ENCODE data around the gene KCNAB3. TPM values are rescaled to one million over a fixed set of nuclear protein-coding genes. Genes with fewer than 3 reads are reported as not detected.

KCNAB3 gene
- under 1 TPM; 0.10 to 0.49 (median 0.24) TPM for total RNA-seq

DNA sequence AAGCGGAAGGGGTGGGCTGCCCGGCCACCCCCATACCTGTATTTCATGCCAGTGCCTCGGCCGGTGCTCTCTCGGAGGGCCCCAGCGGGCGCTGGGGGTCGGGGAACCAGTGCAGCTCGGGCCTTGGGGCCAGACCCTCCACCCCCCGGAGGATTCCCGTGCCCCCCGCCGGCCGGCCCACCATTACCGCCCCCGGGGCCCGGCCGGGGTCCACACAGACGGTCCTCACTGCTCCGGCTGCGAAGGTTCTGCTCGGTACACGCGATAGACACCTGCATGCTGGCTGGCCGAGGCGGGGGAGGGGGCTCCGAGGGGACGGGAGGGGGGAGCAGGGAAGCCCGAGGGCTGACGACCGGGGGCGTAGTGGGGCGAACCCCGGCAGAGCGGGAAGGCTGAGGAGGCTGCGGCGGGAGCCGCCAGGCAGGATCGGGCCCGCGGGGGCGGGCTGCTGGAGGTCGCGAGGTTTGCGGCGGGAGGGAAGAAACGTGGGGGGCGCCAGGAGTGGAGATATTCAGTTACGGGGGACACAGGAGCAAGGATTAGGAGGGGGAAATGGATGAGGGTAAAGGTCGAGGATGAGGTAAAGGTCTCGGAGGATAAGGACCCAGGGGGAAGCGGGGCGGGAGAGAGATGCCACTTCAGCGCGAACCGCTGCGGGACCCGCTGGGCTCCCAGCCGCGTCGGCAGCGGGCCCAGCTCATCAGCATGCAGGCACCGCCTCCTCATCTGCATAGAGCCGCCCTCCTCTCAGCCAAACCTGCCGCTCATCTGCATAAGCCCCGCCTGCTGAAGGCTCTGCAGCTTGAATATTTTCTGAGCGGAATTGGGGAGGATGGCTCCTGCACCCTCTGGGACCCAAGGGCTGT is at the start of gene KCNAB3:
TSS of gene KCNAB3 (minus strand) at position 699 of the 866 bp plus-strand sequence. CDS start at position 278, 421 bp downstream.
- 36 to 44% methylated on average over 48 to 59 of the region's 67 CpGs for WGBS, 2 donors

DNA sequence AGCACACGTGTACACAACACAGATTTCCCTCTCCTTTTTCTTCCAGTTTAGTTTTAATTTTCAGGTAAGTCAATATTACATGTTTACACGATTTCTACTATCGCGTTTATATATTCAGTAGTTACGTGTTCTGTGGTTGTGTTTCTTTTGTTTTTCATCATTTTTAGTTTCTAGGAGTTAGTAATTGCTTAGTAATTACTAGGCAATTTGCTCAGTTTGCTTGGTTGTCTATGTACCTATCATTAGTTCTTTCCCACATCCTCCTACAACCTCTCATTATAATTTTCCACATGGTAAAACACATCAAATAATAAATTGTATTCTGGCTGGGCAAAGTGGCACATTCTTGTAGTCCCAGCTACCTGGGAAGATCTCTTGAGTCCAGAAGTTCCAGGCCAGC is 48.1 kb upstream of the KCNAB3 start:
- TF ChIP-seq, protein P1, sequence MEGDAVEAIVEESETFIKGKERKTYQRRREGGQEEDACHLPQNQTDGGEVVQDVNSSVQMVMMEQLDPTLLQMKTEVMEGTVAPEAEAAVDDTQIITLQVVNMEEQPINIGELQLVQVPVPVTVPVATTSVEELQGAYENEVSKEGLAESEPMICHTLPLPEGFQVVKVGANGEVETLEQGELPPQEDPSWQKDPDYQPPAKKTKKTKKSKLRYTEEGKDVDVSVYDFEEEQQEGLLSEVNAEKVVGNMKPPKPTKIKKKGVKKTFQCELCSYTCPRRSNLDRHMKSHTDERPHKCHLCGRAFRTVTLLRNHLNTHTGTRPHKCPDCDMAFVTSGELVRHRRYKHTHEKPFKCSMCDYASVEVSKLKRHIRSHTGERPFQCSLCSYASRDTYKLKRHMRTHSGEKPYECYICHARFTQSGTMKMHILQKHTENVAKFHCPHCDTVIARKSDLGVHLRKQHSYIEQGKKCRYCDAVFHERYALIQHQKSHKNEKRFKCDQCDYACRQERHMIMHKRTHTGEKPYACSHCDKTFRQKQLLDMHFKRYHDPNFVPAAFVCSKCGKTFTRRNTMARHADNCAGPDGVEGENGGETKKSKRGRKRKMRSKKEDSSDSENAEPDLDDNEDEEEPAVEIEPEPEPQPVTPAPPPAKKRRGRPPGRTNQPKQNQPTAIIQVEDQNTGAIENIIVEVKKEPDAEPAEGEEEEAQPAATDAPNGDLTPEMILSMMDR (IDR thresholded peaks at IDR 0.05), result no peak
- no peak for TF ChIP-seq POLR2A (IDR thresholded peaks at IDR 0.05)
- 87 to 88% methylated on average over 5 of the region's 5 CpGs for WGBS, 2 donors
- H3K4me3 ChIP-seq (ENCODE audit: low read depth, poor library complexity, severe bottlenecking), result no peak overlapping the region
- no peak for DNase-seq (ENCODE audit: low spot score in 2 of 2)
- intact Hi-C loops (cut with DNase I; ENCODE audit: low total_unique reads), result no loop called here

More for the DNA sequence above, at the start of gene KCNAB3:
- intact Hi-C loops (cut with DNase I; ENCODE audit: low total_unique reads), result no loop called here
- TF ChIP-seq POLR2A (IDR thresholded peaks at IDR 0.05), result no peak
- TF ChIP-seq, protein P1 (IDR thresholded peaks at IDR 0.05), result no peak
- no peak for DNase-seq (ENCODE audit: low spot score in 2 of 2)
- H3K4me3 ChIP-seq (ENCODE audit: low read depth, poor library complexity, severe bottlenecking), result no peak within 1 kb of the TSS

DNA sequence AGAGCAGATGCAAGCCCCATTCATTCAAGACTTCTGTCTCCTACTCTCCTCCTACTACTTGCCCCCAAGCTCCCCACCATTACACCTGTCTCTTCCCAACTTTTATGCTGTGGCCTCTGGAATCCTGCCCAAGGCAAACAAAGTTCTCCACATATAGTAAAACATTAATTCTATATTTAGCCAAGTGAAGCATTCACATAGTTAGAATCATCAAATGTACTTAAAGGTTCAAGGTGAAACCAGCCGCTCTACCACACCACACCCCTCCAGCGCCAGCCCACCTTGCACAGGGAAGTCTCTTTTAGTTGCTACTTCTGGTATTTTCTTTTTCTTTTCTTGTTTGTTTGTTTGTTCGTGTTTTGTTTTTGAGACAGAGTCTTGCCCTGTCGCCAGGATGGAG is 47.4 kb upstream of the KCNAB3 start:
- DNase-seq (ENCODE audit: low spot score in 2 of 2), result no peak
- TF ChIP-seq, protein P1 (IDR thresholded peaks at IDR 0.05), result no peak
- no peak for TF ChIP-seq POLR2A (IDR thresholded peaks at IDR 0.05)
- H3K4me3 ChIP-seq (ENCODE audit: low read depth, poor library complexity, severe bottlenecking), result no peak overlapping the region
- intact Hi-C loops (cut with DNase I; ENCODE audit: low total_unique reads), result no loop called here
- WGBS, 2 donors, result 89 to 93% methylated on average over 4 of the region's 4 CpGs

DNA sequence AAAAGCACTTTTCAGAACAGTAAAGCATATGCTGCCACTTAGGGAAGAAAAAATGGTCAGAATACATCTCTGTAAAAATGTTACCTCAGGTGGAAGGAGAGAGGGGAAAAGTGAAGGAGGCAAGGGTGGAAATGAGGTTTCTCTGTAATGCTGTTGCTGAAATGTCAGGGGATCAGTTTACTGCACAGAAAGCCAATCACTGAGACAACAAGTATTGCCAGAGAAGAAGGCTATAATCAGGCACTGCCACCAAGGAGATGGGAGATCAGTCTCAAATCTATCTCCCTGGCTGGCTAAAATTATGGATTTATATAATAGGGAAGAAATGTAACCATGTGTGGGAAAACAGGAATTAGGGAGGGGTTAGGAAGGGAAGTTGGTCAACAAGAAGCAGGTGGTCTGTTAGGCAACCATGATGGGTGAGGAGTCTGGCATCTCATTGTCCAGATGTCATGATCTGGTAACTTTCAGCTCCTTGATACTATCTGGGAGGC is 45.0 kb upstream of the KCNAB3 start:
- no peak overlapping the region for H3K4me3 ChIP-seq (ENCODE audit: low read depth, poor library complexity, severe bottlenecking)
- DNase-seq (ENCODE audit: low spot score in 2 of 2), result no peak
- TF ChIP-seq, protein P1 (IDR thresholded peaks at IDR 0.05), result no peak
- TF ChIP-seq POLR2A (IDR thresholded peaks at IDR 0.05), result no peak
- intact Hi-C loops (cut with DNase I; ENCODE audit: low total_unique reads), result no loop called here

DNA sequence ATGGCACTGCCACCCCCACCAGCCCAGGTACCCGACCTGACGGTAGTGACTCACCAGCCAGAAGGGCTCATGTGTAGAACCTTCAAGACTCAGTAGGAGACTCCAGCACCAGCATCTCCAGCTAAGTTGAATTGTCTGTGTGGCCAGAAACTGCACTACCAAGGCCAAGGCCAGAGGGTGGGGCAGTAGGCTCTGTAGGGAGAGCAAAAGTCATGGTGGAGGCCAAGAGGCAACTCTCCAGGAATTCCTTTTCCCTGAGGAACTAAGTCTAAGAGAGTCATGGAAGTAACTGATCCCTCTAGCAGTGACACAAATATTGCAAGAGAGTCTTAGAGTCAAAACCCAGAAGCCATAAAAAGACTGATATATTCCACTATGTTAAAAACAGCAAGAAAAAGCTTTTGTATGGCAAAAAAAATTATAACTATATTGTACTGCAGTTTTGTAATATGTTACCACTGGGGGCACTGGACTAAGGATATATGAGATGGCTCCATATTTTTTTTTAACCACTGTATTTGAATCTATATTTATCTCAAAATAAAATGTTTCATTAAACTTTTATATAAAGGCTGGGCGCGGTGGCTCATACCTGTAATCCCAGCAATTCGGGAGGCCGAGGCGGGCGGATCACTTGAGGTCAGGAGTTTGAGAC is 42.6 kb upstream of the KCNAB3 start:
- TF ChIP-seq, protein P1 (IDR thresholded peaks at IDR 0.05), result no peak
- no peak for TF ChIP-seq POLR2A (IDR thresholded peaks at IDR 0.05)
- intact Hi-C loops (cut with DNase I; ENCODE audit: low total_unique reads), result no loop called here
- no peak overlapping the region for H3K4me3 ChIP-seq (ENCODE audit: low read depth, poor library complexity, severe bottlenecking)
- 92 to 96% methylated on average over 8 of the region's 8 CpGs for WGBS, 2 donors
- DNase-seq (ENCODE audit: low spot score in 2 of 2), result no peak

Data from lower leg skin (tissue), 4 donors.